GM12873 (cell line): Measurements from ENCODE around the gene OS9.

Experiments used
- CTCF ChIP-seq: IDR thresholded peaks from 2 replicates; pipeline ENCODE4 v1.5.1; 2012; ENCODE audit warnings: low read depth, mild to moderate bottlenecking, moderate library complexity, low read length, control low read depth; ENCODE audit not compliant: insufficient read depth; ENCODE audit errors: missing control alignments

OS9 gene

DNA sequence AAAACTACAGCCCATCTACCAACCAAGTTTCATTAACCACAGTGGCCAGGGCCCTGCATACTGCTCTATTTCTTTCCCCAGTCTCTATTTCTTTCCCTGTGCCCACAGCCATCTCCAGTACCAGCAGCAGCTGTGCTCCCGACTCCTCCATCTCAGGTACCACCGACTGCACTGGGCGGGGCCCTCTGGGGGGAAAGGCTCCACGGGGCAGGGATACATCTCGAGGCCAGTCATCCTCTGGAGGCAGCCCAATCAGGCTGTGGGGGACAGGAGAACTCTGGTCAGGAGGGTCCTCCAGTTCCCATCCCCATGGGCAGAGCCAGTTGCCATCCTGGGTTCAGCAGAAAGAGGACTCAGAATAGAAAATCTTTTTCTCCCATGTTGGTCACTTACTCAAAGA is 55.1 kb downstream of the OS9 start:
- TF ChIP-seq CTCF: no peak

DNA sequence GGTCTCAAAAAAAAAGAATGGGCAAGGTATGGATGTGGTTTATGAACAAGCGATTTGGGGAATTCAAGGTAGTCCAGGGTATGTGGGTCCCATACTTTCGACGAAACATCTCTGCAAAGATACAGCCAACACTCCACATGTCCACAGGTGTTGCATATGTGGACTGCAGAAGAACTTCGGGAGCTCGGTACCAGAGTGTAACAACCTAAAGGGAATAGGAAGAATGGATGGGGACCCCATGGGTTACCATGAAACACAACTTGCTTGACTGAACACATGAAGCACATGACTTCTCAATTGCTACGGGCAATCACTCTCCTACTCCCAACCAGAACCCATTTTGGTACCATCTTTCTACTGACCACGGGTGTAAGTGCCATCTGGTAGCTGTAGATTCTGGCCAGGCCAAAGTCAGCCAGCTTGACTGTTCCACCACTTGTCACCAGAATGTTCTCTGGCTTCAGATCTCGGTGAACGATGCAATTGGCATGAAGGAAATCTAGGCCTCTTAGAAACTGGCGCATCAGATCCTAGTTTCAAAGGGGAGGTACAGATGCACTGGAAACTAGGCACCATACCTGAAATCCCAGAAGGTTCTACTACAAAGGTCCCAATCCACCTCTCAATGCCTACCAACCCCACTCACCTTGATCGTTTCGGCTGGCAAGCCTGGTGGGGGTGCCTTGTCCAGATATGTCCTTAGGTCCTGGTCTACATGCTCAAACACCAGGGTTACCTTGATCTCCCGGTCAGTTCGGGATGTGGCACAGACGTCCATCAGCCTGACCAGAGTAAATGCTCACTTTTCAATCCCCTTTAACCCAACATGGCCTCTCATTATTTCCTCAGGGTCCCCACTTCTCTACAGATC is 56.9 kb downstream of the OS9 start:
- no peak for TF ChIP-seq CTCF

DNA sequence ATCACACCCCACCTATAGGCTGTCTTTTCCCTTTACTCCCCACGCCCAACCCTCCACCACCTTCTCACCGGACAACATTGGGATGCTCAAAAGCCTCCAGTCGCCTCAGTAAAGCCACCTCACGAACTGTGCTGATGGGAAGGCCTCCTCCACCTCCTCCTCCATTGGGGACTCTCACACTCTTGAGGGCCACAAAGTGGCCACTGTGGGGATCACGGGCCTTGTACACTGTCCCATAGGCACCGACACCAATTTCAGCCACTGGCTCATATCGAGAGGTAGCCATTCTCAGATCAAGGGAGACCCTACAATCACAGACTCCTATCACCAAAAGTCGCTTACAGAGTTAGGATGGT is 57.5 kb downstream of the OS9 start:
- TF ChIP-seq CTCF: no peak

GRCh38 chr12:57751788-57752667 is 58.1 kb downstream of the OS9 start, which contains the start of gene CDK4:
TSS of gene CDK4 (minus strand) at chr12:57752310. CDS start at chr12:57751717, 593 bp downstream.
- no peak for TF ChIP-seq CTCF

DNA sequence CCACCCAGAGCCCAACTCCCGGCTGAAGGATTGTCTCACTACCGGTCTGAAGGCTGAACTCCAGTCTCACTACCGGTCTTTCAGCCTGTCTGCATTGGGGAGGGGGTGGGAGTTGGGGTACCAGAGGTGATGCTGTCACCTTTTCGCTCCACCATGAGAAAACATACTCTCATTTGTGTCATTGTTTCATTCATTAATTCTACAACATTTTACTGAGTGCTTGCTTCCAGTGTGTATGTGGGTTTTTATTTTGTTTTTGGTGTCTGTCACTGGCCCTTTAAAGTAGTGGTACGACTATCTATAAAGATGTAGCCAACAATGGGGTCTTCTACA is 58.7 kb downstream of the OS9 start:
- TF ChIP-seq CTCF: no peak

- no peak for TF ChIP-seq CTCF
These were observed 59.9 kb downstream of the OS9 start for GRCh38 chr12:57753756-57754337.
